Dendritic cell treated with granulocyte-macrophage colony-stimulating factor and Interleukin-4, amounts not matched to agents 40 ng/mL and 50 ng/mL, for 4 days (primary cell): Measurements from ENCODE around the gene HDAC4.

ENCODE experiments used
- H3K27ac Mint-ChIP-seq: one replicate; pipeline ENCODE4 v1.8.0; 2022; ENCODE audit warnings: mild to moderate bottlenecking, mixed read lengths
- H3K27me3 Mint-ChIP-seq: one replicate; pipeline ENCODE4 v1.8.0; 2022; ENCODE audit warnings: mild to moderate bottlenecking, mixed read lengths
- H3K36me3 Mint-ChIP-seq: one replicate; pipeline ENCODE4 v1.8.0; 2022; ENCODE audit warnings: low read depth, mixed read lengths
- H3K4me1 Mint-ChIP-seq: one replicate; pipeline ENCODE4 v1.8.0; 2022; ENCODE audit warnings: low read depth, mixed read lengths
- H3K4me3 Mint-ChIP-seq: one replicate; pipeline ENCODE4 v1.8.0; 2022; ENCODE audit warnings: mild to moderate bottlenecking, moderate library complexity, mixed read lengths
- H3K9me3 Mint-ChIP-seq: one replicate; pipeline ENCODE4 v1.8.0; 2022; ENCODE audit warnings: mixed read lengths
- intact Hi-C: fragments of 100-400 bp; cut with micrococcal nuclease; formaldehyde crosslinking; loops from one replicate; pipeline ENCODE4 v1.15.0; 2022

HDAC4 gene

GRCh38 chr2:239266434-239266766 is 134.4 kb downstream of the HDAC4 start:
- intact Hi-C loops: loop anchor here (2.0 to 5.0 kb wide), 4 partner anchors 14 to 134 kb away; partner anchors contain the start of gene HDAC4
- peak overlapping the region; percentile 99 for H3K27ac Mint-ChIP-seq
- H3K27me3 Mint-ChIP-seq: no peaks in the 10 kb centered on the region
- peak overlapping the region; percentile 87 for H3K4me3 Mint-ChIP-seq
- H3K4me1 Mint-ChIP-seq: peaks cover 92% of the 10 kb centered on the region
- no peaks in the 10 kb centered on the region for H3K9me3 Mint-ChIP-seq
- peaks cover 29% of the 10 kb centered on the region for H3K36me3 Mint-ChIP-seq

GRCh38 chr2:239265681-239266433 is 135.0 kb downstream of the HDAC4 start:
- Mint-ChIP-seq H3K9me3 (no peaks in the 10 kb centered on the region), H3K27ac (peak overlapping the region; percentile 99), H3K4me3 (peak overlapping the region; percentile 87), H3K36me3 (peaks cover 34% of the 10 kb centered on the region), H3K27me3 (no peaks in the 10 kb centered on the region), H3K4me1 (peaks cover 98% of the 10 kb centered on the region)
- intact Hi-C loops: loop anchor here (2.0 to 5.0 kb wide), 4 partner anchors 13 to 135 kb away; partner anchors contain the start of gene HDAC4

GRCh38 chr2:239264838-239265651 is 135.8 kb downstream of the HDAC4 start:
- peak overlapping the region; percentile 99 for H3K27ac Mint-ChIP-seq
- H3K4me3 Mint-ChIP-seq: peak overlapping the region; percentile 87
- intact Hi-C loops: loop anchor here (5.0 kb wide), 2 partner anchors 33 to 52 kb away; no protein-coding TSS in a partner anchor
- H3K36me3 Mint-ChIP-seq: peaks cover 37% of the 10 kb centered on the region
- no peaks in the 10 kb centered on the region for H3K27me3 Mint-ChIP-seq
- no peaks in the 10 kb centered on the region for H3K9me3 Mint-ChIP-seq
- H3K4me1 Mint-ChIP-seq: peaks cover 100% of the 10 kb centered on the region

GRCh38 chr2:239264492-239264837 is 136.4 kb downstream of the HDAC4 start:
- intact Hi-C loops: no loop called here
- Mint-ChIP-seq H3K4me1 (peaks cover 100% of the 10 kb centered on the region), H3K36me3 (peaks cover 37% of the 10 kb centered on the region), H3K27ac (peak overlapping the region; percentile 99), H3K27me3 (no peaks in the 10 kb centered on the region), H3K4me3 (peak overlapping the region; percentile 87), H3K9me3 (no peaks in the 10 kb centered on the region)

- Mint-ChIP-seq H3K4me1 (peaks cover 100% of the 10 kb centered on the region), H3K27me3 (no peaks in the 10 kb centered on the region), H3K4me3 (peak overlapping the region; percentile 28), H3K27ac (peak overlapping the region; percentile 99), H3K9me3 (no peaks in the 10 kb centered on the region), H3K36me3 (peaks cover 37% of the 10 kb centered on the region)
- intact Hi-C loops: no loop called here
Measured at GRCh38 chr2:239263669-239264491, 136.9 kb downstream of the HDAC4 start.

- intact Hi-C loops: no loop called here
- H3K27me3 Mint-ChIP-seq: no peaks in the 10 kb centered on the region
- peak overlapping the region; percentile 26 for H3K4me3 Mint-ChIP-seq
- peak overlapping the region; percentile 99 for H3K27ac Mint-ChIP-seq
- peaks cover 37% of the 10 kb centered on the region for H3K36me3 Mint-ChIP-seq
- H3K9me3 Mint-ChIP-seq: no peaks in the 10 kb centered on the region
- peaks cover 100% of the 10 kb centered on the region for H3K4me1 Mint-ChIP-seq
Measured at GRCh38 chr2:239263231-239263630, 137.6 kb downstream of the HDAC4 start.

GRCh38 chr2:239262484-239263230 is 138.2 kb downstream of the HDAC4 start:
- H3K4me1 Mint-ChIP-seq: peaks cover 100% of the 10 kb centered on the region
- intact Hi-C loops: no loop called here
- H3K27ac Mint-ChIP-seq: peak overlapping the region; percentile 99
- H3K9me3 Mint-ChIP-seq: no peaks in the 10 kb centered on the region
- peaks cover 39% of the 10 kb centered on the region for H3K36me3 Mint-ChIP-seq
- H3K27me3 Mint-ChIP-seq: no peaks in the 10 kb centered on the region
- no peak overlapping the region for H3K4me3 Mint-ChIP-seq

GRCh38 chr2:239261796-239262483 is 138.9 kb downstream of the HDAC4 start:
- Mint-ChIP-seq H3K27me3 (no peaks in the 10 kb centered on the region), H3K9me3 (no peaks in the 10 kb centered on the region), H3K27ac (peak overlapping the region; percentile 99), H3K4me1 (peaks cover 100% of the 10 kb centered on the region), H3K4me3 (no peak overlapping the region), H3K36me3 (peaks cover 38% of the 10 kb centered on the region)
- intact Hi-C loops: no loop called here

GRCh38 chr2:239261356-239261755 is 139.5 kb downstream of the HDAC4 start:
- intact Hi-C loops: no loop called here
- Mint-ChIP-seq H3K9me3 (no peaks in the 10 kb centered on the region), H3K4me3 (no peak overlapping the region), H3K36me3 (peaks cover 33% of the 10 kb centered on the region), H3K4me1 (peaks cover 100% of the 10 kb centered on the region), H3K27ac (peak overlapping the region; percentile 99), H3K27me3 (no peaks in the 10 kb centered on the region)

- Mint-ChIP-seq H3K27ac (peak overlapping the region; percentile 99), H3K9me3 (no peaks in the 10 kb centered on the region), H3K4me1 (peaks cover 99% of the 10 kb centered on the region), H3K4me3 (no peak overlapping the region), H3K36me3 (peaks cover 32% of the 10 kb centered on the region), H3K27me3 (no peaks in the 10 kb centered on the region)
- intact Hi-C loops: no loop called here
Measured at GRCh38 chr2:239260546-239261327, 140.1 kb downstream of the HDAC4 start.

- Mint-ChIP-seq H3K9me3 (no peaks in the 10 kb centered on the region), H3K36me3 (peaks cover 32% of the 10 kb centered on the region), H3K27me3 (no peaks in the 10 kb centered on the region), H3K4me3 (peak overlapping the region; percentile 58), H3K27ac (peak overlapping the region; percentile 99), H3K4me1 (peaks cover 98% of the 10 kb centered on the region)
- intact Hi-C loops: no loop called here
Measured at GRCh38 chr2:239259603-239260298, 141.1 kb downstream of the HDAC4 start.

GRCh38 chr2:239259173-239259572 is 141.6 kb downstream of the HDAC4 start:
- Mint-ChIP-seq H3K4me1 (peaks cover 98% of the 10 kb centered on the region), H3K27ac (peak overlapping the region; percentile 99), H3K4me3 (peak overlapping the region; percentile 58), H3K9me3 (no peaks in the 10 kb centered on the region), H3K36me3 (peaks cover 32% of the 10 kb centered on the region), H3K27me3 (no peaks in the 10 kb centered on the region)
- intact Hi-C loops: no loop called here
